Lower lobe of right lung (tissue), 2 donors: ENCODE data around the gene OR10T2. TPM values are rescaled to one million over a fixed set of nuclear protein-coding genes. Genes with fewer than 3 reads are reported as not detected.
"Not testable (repeated sequence)": the region's sequence is repeated elsewhere in the genome, so short reads cannot be mapped to it uniquely, and the experiment has no call there.

ENCODE experiments used
- ATAC-seq, 2 donors: fragments of 200-7000 bp; cut with Tn5 transposase; one replicate each; pipeline ENCODE4 v1.9.1; 2020 to 2022; ENCODE audit warnings: mild to moderate bottlenecking in 2 of 2, moderate library complexity in 2 of 2
- DNase-seq: peaks from one replicate; pipeline ENCODE4 v3.0.0-alpha.2; 2020
- H3K27ac ChIP-seq: fragments of 200-600 bp; one replicate; pipeline ENCODE4 v1.8.0; 2022
- H3K27me3 ChIP-seq: fragments of 200-600 bp; one replicate; pipeline ENCODE4 v1.8.0; 2022; ENCODE audit warnings: low read depth
- H3K36me3 ChIP-seq: fragments of 200-600 bp; one replicate; pipeline ENCODE4 v1.8.0; 2022; ENCODE audit warnings: mild to moderate bottlenecking
- H3K4me1 ChIP-seq: fragments of 200-600 bp; one replicate; pipeline ENCODE4 v1.8.0; 2022
- H3K4me3 ChIP-seq: fragments of 200-600 bp; one replicate; pipeline ENCODE4 v1.8.0; 2022; ENCODE audit warnings: mild to moderate bottlenecking
- H3K9me3 ChIP-seq: fragments of 200-600 bp; one replicate; pipeline ENCODE4 v1.8.0; 2022
- intact Hi-C: fragments of 100-400 bp; cut with DNase I; formaldehyde crosslinking; loops from one replicate; pipeline ENCODE4 v1.11.0; 2022
- total RNA-seq: library from RNA; stranded (reverse); fragmentation: NEBNext Ultra II Directional; extraction: Animal tissue kit (Norgen Biotek cat#: 25700); gene quantifications from one replicate; pipeline ENCODE4 v1.2.1, GENCODE V29; 2021
- TF ChIP-seq, protein P1 (sequence below): fragments of 200-600 bp; IDR thresholded peaks from one replicate; pipeline ENCODE4 v1.8.0; 2022; ENCODE audit warnings: antibody characterized with exemption, mild to moderate bottlenecking
- donor health status: DM: no; HTN: yes; CAD: no; lungs with severe emphysema.

The OR10T2 gene
- total RNA-seq, 1 donor from 2014 or later: not detected

- Histone ChIP-seq H3K36me3 (no peaks in the 10 kb centered on the region), H3K9me3 (no peaks in the 10 kb centered on the region), H3K4me3 (no peak overlapping the region), H3K27ac (no peak overlapping the region), H3K27me3 (no peaks in the 10 kb centered on the region), H3K4me1 (no peaks in the 10 kb centered on the region)
- TF ChIP-seq, protein P1, sequence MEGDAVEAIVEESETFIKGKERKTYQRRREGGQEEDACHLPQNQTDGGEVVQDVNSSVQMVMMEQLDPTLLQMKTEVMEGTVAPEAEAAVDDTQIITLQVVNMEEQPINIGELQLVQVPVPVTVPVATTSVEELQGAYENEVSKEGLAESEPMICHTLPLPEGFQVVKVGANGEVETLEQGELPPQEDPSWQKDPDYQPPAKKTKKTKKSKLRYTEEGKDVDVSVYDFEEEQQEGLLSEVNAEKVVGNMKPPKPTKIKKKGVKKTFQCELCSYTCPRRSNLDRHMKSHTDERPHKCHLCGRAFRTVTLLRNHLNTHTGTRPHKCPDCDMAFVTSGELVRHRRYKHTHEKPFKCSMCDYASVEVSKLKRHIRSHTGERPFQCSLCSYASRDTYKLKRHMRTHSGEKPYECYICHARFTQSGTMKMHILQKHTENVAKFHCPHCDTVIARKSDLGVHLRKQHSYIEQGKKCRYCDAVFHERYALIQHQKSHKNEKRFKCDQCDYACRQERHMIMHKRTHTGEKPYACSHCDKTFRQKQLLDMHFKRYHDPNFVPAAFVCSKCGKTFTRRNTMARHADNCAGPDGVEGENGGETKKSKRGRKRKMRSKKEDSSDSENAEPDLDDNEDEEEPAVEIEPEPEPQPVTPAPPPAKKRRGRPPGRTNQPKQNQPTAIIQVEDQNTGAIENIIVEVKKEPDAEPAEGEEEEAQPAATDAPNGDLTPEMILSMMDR: no peak
- intact Hi-C loops: no loop called here
- DNase-seq: no peak
- no peak for ATAC-seq
Measured at GRCh38 chr1:158396646-158397045, 2.6 kb downstream of the OR10T2 start.

DNA sequence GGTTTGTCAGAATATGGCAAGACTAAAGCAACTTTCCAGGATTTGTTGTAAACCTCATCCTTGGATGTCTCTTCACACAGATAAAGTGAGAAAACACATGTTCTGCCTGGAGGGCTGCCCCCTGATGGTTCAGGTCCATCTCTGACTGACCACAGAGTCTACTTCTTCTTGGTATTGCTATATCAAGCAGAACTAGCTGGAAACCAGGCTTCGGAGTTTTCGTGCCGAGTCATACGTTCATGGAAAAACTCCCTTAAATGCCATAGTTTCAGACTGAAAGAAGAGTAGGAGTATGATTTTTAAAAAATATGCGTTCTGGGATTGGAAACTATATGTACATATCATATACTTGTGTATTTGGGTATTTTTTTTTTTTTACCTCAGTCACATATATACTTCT is 5.8 kb downstream of the OR10T2 start:
- intact Hi-C loops: no loop called here

GRCh38 chr1:158391099-158391498 is 8.2 kb downstream of the OR10T2 start:
- ATAC-seq: no peak
- Histone ChIP-seq H3K4me1 (no peaks in the 10 kb centered on the region), H3K9me3 (peaks cover 3% of the 10 kb centered on the region), H3K36me3 (no peaks in the 10 kb centered on the region), H3K4me3 (no peak overlapping the region), H3K27me3 (no peaks in the 10 kb centered on the region), H3K27ac (no peak overlapping the region)
- intact Hi-C loops: no loop called here
- TF ChIP-seq, protein P1: no peak
- no peak for DNase-seq

More for the DNA sequence above, 5.8 kb downstream of the OR10T2 start:
- ATAC-seq (no peak), DNase-seq (no peak)
- H3K36me3 ChIP-seq: no peaks in the 10 kb centered on the region
- H3K4me3 ChIP-seq: no peak overlapping the region
- H3K4me1 ChIP-seq: no peaks in the 10 kb centered on the region
- H3K27ac ChIP-seq: no peak overlapping the region
- TF ChIP-seq, protein P1: no peak
- no peaks in the 10 kb centered on the region for H3K9me3 ChIP-seq
- no peaks in the 10 kb centered on the region for H3K27me3 ChIP-seq

- Histone ChIP-seq H3K4me1 (no peaks in the 10 kb centered on the region), H3K27ac (no peak overlapping the region), H3K27me3 (no peaks in the 10 kb centered on the region), H3K4me3 (no peak overlapping the region), H3K9me3 (peaks cover 3% of the 10 kb centered on the region), H3K36me3 (no peaks in the 10 kb centered on the region)
- ATAC-seq: no peak
- DNase-seq: no peak
- intact Hi-C loops: no loop called here
- TF ChIP-seq, protein P1: no peak
Measured at GRCh38 chr1:158390331-158390730, 8.9 kb downstream of the OR10T2 start.

DNA sequence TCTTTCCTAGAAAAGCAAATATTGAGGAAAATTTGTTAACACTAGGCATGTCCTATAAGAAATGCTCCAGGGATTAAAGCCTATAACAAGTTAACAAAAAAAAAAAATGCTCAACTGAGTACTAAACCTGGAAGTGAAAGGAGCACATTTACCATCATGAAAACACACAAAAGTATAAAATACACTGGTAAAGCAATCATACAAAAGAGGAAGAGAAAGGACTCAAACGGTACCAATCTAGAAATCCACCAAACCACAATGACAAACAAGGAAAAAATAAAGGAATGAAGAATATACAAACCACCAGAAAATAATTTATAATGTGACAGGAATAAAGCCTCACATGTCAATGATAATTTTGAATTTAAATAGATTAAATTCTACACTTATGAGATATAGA is 24.4 kb downstream of the OR10T2 start:
- H3K4me1 ChIP-seq: no peaks in the 10 kb centered on the region
- ATAC-seq: no peak
- TF ChIP-seq, protein P1: no peak
- H3K9me3 ChIP-seq: peaks cover 7% of the 10 kb centered on the region
- intact Hi-C loops: no loop called here
- H3K27ac ChIP-seq: no peak overlapping the region
- H3K27me3 ChIP-seq: no peaks in the 10 kb centered on the region
- DNase-seq: no peak
- H3K36me3 ChIP-seq: no peaks in the 10 kb centered on the region
- H3K4me3 ChIP-seq: no peak overlapping the region

DNA sequence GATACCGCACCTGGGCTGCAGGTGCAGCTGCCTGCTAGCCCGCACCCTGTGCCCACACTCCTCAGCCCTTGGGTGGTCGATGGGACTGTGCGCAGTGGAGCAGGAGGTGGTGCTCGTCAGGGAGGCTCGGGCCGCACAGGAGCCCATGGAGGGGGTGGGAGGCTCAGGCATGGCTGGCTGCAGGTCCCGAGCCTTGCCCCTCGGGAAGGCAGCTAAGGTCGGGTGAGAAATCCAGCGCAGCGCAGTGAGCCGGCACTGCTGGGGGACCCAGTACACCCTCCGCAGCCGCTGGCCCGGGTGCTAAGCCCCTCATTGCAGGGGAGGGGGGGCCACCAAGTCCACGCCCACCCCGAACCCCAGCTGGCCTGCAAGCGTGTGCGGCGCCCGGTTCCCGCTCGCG is 25.2 kb downstream of the OR10T2 start:
- DNase-seq, H3K4me1 ChIP-seq: not testable (repeated sequence)

More for the DNA sequence above, 25.2 kb downstream of the OR10T2 start:
- H3K36me3 ChIP-seq, ATAC-seq, H3K4me3 ChIP-seq, H3K27me3 ChIP-seq, H3K27ac ChIP-seq, H3K9me3 ChIP-seq, intact Hi-C loops: not testable (repeated sequence)
